HG03432 (cell line): ENCODE results near the gene TTLL8.

ENCODE experiments used
- ATAC-seq: cut with Tn5 transposase; IDR thresholded peaks from one replicate; pipeline ENCODE4 v1.9.1; 2021; ENCODE audit warnings: mild to moderate bottlenecking, moderate library complexity; ENCODE audit not compliant: unreplicated experiment

The TTLL8 gene

DNA sequence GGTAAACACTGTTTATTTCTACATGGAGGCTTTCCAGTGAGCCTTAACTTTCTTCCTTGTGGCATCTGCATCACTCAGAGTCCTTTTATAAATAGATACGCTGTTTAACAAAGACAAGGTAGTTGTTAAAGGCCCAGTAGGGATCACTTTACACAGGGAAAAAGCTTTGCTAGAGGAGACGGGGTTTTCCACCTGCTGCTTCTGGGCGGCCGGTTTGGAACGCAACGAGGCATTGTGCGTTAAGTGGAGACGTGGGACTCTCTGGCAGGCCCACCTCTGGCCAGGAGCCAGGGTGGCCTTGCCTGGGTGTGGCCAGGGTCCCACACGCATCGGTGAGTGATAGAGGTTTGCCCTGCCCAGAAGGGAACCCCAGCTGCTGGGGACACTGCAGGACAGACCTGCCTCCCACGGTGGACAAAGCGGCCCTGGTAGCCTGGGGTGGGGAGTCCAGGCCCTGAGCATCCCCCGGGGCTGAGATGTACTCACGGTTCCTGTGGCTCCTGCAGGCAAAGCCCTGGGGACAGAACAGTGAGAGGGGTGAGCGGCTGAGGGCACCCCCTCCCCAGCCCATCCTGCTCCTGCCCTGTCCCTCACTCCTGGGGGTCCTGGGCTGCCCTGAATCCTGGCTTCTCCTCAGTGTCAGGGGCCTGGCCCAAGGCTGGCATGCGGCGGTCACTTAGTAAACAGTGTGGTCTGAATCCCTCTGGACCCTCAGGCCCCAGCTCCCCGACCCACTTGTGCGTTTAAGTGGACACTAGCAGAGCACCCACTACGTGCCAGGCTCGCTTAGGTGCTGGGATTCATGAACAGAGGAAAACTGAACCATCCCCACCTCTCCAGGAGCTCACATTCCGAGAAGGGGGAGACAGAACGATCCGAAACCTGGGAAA is 49.7 kb downstream of the TTLL8 start:
- ATAC-seq, result no peak

DNA sequence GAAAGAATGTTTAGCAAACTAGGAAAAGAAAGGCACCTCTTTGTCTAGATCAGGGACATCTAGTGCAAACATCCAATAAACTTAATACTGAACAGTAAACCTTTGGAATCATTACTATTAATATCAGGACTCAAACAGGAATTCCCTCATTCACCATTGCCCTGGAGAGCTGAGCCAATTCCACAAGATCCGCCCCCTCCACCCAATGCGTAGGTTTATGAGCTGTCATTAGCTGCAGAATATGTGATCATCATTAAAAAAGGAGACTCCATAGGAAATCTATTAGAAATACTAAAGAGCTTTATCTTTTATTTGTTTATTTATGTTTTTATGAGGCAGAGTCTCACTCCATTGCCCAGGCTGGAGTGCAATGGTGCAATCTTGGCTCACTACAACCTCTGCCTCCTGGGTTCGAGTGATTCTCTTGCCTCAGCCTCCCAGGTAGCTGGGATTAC is 51.0 kb downstream of the TTLL8 start:
- ATAC-seq, result no peak

DNA sequence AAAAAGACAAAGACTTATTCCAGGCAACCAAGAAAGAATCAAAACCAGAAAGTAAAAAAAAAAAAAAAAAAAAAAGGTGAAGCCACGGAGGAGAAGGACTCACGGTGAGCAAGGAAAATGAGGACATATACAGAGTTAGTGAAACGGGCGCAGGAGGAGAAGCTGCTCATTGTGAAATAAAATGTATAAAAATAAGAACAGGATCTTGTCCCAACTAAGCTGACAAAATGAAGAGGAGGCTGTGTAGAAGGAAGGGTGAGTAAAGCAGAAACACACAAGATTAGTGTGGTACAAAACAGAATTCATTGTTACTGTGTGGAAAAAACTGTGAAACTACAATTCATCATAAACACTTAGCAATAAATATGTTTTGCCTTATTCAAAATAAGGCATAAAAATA is 53.2 kb downstream of the TTLL8 start:
- no peak for ATAC-seq

DNA sequence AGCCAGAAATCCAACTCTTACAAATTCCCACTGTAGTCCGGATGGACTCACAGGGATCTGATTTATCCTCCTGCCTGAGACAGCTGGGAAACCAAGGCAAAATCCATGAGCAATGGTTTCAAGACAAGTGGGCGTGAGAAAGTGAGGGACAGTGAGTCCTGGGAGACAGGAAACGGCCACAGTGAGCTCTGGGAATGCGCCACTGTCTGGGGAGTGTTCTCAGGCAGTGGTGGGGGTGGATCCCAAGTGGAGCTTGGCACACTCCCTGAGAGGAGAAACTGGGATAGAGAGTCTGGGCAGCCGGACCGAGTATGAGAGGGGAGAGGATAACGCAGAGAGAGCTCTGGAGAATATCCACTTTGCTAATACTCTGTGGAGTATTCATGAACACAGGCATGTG is 55.3 kb downstream of the TTLL8 start:
- no peak for ATAC-seq

DNA sequence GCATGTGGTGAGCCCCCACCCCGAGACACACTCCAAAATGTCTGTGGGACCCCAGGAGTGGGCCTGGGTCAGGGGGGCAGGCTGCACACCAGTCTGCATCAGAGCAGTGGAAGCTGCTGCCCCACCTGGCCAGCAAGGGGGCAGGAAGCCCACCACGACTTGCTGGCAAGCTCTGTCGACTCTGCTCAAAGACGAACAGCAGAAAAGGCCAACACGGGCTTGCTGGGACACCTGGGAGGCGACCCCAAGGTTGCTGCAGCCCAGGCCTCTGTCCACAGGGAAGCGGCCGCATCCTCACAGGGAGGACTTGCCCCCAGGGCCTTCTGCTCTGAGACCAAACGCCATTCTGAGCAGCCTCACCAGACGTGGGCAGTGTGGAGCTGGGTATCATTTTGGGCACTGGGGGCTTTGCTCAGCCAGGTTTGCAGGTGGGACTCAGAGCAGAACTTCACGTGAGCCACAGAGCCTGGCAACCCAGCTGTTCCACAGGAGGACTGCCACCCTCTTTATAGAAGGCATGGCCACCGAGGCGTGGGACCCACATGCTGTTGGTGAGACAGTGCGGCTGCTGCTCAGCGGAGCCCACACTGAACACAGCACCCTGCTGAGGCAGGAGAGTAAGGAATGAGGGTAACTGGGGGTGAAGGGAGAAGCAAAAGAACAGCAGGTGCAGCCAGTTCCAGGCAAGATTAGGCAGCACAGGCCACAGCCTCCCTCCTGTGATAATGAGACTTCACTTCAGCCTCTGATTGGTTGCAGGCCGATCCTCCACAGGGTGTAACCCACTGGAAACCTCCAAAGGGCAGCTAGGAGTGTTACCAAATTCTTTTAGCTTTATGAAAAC is 56.5 kb downstream of the TTLL8 start:
- no peak for ATAC-seq

DNA sequence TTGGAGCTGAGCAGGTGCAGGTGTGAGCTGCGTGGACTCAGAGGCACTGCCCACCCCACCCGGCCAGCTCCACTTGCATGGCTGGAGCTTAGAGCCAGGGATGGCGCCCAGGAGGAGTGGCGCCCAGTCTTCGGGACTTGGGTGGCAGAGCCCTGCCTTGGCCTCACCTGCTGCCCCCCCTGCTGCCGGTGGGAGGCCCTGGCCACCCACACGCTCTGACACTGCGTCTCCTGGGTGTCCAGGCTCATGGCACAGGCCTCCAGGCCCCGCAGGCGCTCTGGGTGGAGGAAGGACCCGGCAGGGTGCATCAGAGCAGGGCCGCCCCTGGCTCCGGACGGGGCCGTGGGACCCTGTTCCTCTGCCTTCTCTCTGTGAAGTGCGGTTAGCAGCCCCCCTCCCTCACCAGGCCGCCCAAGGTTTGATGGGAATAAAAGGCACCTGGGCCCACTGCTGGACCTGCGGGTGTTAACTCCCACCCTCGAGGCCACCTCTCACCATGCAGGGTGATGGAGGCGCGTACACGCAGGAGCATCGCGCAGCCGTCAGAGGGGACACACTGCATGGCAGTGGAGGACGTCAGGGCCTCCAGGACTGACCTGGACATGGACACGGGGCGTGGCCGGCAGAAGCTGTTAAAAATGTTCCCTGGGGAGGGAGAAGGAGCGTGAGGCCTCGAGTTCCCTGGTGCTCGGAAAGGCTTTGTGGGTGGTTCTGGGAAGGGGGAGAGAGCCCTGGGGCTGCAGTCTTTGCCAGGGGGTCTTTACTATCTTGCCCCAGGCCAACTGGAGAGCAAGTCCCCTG is 57.3 kb downstream of the TTLL8 start:
- ATAC-seq, result no peak

DNA sequence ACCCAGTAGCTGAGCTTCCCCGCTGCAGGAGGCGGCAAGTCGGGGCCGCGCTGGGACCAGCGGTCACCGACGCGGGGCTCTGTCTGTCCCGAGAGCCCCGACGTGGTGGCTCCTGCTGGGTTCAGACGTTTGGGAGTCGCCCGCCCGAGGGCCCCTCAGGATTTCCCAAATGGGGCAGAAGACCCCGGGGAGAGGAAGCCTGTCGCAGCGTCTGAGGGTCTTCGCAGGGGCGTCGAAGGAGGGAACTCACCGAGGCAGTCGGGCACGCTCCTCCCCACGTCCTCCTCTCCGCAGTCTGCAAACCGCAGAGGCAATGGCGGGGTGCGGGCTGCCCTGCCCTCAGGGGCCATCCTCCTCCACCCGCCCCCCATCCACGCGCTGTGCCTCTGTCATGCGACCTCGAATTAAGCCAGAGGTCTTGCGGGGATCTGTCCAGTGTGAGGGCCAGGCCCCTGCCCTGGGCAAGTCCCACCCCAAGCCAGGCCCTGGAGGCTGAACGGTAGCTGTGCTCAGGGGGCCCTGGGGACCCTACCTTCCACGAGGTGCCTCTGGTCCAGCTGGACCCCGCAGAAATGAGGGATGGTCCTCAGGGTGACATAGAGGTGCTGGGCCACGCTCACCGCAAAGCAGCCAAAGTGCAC is 58.0 kb downstream of the TTLL8 start:
- no peak for ATAC-seq

DNA sequence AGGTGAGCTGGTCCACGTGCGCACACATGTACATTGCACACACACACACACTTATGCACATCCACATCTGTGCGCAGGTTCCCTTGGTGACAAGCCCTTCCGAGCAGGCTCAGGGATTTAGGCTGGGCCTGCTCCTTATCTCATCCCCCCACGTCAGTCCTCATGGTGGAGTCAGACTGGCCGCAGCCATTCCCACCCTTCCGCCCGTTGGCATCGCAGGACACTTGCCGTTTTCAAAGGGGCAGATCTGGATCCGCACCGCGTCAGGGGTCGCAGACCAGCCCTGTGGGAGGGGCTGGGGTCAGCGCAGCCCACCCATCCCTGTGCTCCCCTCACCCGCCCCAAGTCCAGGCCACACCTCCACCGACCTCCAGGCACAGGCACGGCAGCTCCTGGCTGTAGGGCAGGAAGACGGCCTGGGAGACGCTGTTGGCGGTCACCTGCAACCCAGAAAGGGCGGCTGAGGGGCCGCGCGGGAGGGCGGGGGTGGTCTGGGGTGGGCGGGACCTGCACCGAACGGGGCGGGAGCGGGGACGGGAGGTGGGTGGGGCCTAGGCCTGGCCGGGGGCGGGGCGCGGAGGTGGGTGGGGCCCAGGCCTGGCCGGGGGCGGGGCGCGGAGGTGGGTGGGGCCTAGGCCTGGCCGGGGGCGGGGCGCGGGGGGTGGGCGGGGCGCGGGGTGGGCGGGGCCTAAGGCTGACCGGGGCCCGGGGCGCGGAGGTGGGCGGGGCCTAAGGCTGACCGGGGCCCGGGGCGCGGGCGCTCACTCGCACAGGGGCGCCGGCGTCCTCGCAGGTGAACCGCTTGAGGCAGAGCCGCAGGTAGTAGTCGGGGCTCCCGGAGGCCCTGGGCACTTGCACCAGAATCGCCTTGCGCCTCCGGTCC is 58.8 kb downstream of the TTLL8 start:
- ATAC-seq, result no peak

DNA sequence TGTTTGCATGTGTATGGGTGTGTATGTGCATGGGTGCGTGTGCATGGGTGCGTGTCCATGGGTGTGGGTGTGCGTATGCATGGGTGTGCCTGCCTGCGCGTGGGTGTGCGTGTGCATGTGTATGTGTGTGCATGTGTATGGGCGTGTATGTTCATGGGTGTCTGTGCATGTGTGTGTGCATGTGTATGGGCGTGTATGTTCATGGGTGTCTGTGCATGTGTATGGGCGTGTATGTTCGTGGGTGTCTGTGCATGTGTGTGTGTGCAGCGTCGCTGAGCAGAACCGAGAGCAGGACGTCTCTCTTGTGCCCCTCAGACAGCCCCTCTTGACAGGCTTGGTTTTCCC is 59.4 kb downstream of the TTLL8 start:
- ATAC-seq, result no peak

DNA sequence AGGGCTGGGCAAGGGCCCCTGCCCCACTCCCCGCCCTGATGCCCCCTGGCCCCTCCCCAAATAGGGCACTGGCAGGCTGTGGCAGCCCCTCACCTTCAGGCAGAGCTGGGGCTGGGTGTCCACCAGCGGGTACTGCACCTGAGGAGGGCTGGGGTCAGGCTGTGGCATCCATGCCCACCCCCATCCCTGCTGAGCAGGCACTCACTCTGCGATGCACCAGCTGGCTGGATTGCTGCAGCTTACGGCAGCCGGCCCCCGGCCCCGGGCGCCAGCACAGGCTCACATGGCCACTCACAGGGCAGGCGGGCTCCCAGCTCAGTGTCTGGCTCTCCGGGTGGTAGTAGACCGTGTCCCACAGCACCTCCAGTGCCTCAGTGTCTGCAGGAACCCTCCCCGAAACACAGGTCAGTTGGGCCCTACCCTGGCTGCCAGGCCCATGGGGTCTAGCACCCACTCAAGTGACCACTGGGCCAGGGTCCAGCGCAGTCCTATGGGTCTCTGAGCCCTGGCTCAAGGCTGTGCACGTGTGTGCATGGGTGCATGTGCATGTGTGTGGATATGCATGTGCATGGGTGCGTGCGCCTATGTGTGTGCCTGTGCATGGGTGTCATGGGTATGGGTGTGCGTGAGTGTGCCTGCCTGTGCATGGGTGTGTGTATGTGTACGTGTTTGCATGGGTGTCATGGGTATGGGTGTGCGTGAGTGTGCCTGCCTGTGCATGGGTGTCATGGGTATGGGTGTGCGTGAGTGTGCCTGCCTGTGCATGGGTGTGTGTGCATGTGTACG is 60.0 kb downstream of the TTLL8 start:
- no peak for ATAC-seq

DNA sequence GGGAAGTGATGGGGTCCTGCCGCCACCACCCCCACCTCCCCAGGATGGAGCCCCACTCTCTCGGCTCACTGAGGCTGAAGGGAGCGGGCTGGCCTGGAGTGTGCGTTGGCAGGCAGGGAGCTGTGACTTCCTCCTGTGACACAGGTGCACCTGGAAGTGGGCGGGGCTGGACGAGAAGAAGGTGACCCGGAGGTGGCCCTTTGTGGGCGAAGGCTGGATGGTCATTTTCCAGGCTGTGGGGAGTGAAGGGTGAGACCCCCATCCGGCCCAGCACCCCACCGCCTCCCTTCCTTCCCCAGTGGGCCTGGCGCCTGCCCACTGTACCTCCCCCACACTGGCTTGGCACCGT is 60.9 kb downstream of the TTLL8 start:
- no peak for ATAC-seq

DNA sequence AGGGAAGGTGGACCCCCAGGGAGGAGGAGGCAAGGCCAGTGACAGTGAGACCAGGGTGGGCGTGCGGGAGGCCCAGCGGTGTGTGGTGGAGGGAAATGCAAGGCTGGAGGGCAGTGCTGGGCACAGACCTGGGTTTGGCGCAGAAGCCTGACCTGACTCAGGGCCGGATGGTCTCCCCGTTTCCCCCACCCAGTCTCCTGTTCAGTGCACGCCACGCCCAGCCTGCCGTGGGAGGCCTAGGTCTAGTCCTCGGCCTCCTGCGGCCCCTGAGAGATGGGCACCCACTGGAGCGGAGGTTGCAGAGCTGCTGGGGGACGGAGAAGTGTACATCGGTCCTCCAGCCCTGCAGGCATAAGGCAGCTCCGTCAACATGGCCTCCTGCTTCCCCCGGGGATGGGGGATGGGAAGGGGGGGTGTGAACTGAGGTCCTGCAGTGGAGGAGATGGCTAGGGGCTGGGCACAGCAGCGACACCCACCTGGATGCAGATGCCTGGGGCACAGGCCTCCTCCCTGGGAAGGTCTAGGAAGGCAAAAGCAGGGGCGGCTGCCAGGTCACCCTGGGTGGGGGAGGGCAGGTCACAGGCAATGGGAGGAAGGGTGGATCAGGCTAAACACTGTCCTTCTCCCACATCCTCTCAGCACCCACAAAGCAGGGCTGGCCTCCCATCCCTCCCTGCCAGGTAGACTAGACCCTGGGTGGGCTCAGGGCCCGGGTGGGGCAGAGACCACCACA is 61.4 kb downstream of the TTLL8 start:
- ATAC-seq, result no peak

DNA sequence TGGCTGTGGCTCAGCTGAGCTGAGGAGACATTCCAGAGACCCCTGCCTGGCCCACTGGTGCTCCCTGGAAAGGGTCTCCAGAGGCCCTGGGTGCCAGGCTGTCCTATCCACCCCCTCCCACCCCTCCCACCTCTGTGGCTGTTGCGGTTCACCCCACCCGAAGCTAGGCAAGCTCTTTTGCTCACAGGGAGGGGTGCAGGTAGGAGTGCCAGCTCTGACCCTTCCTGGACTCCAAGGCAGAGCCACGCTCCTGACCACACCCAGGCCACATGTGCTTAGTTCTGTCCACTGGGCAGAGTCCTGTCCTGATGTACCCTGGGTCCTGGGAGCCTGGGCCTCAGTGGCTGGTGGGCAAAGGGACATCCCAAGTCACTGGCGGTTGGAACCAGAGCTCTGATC is 62.0 kb downstream of the TTLL8 start:
- ATAC-seq, result no peak

DNA sequence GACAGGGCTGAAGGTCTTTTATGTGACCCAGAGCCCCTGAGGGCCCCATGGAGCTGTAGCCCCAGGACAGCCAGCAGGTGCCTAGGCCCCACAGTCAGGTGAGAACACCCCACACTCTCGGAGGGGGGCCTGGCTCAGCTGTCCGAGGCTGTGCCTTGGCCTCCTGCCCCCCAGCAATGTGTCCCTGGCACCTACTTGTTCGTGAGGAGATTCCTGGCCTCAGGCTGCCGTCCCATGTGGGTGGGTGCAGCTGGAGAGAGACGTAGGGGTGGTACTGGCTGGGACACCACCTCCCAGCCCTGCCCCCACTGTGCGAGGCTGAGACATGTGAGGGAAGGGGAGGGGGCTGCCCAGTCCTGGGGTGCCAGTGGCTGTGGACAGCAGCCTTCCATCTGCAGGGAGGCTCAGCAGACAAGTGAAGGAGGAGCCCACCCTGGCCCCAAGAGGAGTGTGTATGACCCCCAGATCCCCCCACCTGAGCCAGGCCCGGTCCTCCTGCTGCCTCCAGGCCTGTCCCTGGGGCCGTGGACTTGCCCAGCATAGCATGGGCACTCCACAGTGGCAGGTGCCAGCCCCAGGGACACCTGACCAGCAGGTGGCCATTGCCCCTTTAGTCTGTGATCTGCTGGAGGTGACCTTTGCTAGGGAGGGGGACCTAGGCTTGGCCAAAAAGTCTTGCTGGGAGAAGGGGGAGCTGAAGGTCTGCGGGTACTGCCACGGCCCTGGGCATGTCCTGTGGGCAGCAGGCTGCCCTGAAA is 62.6 kb downstream of the TTLL8 start:
- ATAC-seq, result no peak

DNA sequence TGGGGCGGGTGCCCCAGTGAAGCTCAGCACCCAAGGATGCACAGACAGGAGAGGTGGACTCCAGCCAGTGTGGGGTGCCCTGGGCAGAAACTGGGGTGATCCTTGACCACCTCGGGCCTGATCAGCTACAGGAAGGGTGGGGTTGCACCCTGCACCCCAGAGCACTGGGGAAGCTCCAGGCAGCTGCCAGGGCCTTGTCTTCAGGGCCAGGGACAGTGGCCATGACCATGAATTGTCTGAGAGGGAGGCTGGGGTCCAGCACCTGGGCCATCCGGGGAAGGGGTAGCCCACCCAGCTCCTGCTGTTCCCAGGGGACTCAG is 63.1 kb downstream of the TTLL8 start:
- no peak for ATAC-seq

DNA sequence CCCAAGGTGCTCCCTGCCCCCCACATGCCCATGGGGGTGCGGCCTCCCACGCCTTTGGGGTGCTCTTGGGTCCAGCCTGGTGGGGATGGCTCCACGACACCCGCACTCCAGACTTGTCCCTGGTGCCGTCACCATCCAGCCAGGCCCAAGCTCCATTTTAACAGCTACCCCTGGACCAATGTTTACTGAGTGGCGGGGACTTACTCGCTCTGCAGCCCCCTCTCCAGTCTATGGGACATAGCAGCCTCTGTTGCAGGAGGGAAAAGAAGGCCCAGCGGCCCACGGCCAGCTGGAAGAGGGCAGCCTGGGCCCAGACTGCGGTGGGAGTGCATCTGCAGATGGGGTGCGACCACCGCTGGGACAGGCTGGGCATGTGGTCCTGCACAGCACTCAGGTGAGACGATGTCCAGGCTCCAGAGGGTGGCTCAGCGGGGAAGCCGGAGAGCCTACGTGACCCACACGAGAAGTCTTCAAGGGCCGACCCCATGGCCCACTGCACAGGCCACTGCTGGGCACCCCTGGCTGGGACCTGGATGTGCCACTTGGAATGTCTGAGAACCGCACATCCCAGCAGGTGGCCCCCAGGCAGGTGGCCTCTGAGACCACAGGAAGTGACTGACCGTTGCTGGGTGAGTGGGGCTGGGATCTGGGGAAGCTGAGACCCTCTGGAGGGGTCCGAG is 63.6 kb downstream of the TTLL8 start:
- no peak for ATAC-seq

DNA sequence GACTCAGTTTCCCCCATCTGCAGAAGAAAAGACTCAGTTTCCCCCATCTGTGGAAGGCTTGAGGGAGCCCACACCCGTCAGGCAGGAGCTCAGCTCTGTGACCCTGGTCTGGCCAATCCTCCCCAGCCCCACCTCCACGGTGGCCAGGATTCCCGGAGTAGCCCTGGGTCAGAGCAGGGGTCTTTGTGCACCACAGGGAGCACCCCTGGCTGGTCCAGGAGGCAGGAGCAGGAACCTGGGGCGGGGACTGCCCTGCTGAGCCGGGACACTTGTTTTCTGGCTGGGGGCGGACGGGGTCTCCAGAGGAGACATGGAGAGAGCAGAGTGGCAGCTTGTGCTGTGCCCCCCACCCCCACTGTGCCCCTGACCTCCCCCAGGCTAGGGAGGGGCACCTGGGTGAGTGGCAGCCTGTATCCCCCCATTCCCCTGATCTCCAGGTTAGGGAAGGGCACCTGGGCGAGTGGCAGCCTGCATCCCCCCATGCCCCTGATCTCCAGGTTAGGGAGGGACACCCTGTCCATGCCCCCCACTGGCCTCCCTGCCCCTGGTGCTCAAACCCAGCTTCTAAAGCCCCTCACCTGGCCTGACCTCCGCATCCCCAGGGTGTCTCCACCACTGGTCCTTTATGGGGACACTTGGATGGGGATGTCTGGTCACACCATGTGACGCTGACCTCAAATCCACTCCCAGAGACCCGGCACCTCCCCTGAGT is 64.3 kb downstream of the TTLL8 start:
- ATAC-seq, result no peak
